RWPE2 (cell line): ENCODE measurements around the gene POLR1B.

Experiments used
- ATAC-seq: fragments of 200-7000 bp; cut with Tn5 transposase; 3 replicates; pipeline ENCODE4 v1.9.1; 2021; ENCODE audit warnings: low read depth
- DNase-seq: peaks from one replicate; pipeline ENCODE4 v3.0.0-alpha.2; 2020; ENCODE audit warnings: low spot score
- H3K27ac ChIP-seq: fragments of 450-650 bp; 2 replicates; pipeline ENCODE4 v1.5.1; 2017; ENCODE audit warnings: mild to moderate bottlenecking; ENCODE audit not compliant: poor library complexity, severe bottlenecking
- H3K27me3 ChIP-seq: fragments of 250-450 bp; sonication (Bioruptor Pico); 2 replicates; pipeline ENCODE4 v1.5.1; 2021; ENCODE audit warnings: mild to moderate bottlenecking, moderate library complexity; ENCODE audit not compliant: insufficient read depth, poor library complexity, severe bottlenecking
- H3K36me3 ChIP-seq: fragments of 250-450 bp; sonication (Bioruptor Pico); 2 replicates; pipeline ENCODE4 v1.5.1; 2020; ENCODE audit warnings: low read depth, mild to moderate bottlenecking, moderate library complexity
- H3K4me1 ChIP-seq: fragments of 250-450 bp; sonication (Bioruptor Pico); 2 replicates; pipeline ENCODE4 v1.5.1; 2021; ENCODE audit warnings: mild to moderate bottlenecking, moderate library complexity; ENCODE audit not compliant: insufficient read depth, poor library complexity, severe bottlenecking
- H3K4me3 ChIP-seq: fragments of 250-450 bp; sonication (Bioruptor Pico); 2 replicates; pipeline ENCODE4 v1.5.1; 2021; ENCODE audit warnings: mild to moderate bottlenecking, moderate library complexity; ENCODE audit not compliant: severe bottlenecking
- H3K9me3 ChIP-seq: fragments of 250-450 bp; sonication (Bioruptor Pico); 2 replicates; pipeline ENCODE4 v1.5.1; 2021; ENCODE audit warnings: mild to moderate bottlenecking, moderate library complexity; ENCODE audit not compliant: severe bottlenecking
- CTCF ChIP-seq: fragments of 450-650 bp; IDR thresholded peaks from one replicate; pipeline ENCODE4 v1.5.1; 2017; ENCODE audit warnings: mild to moderate bottlenecking, moderate library complexity; ENCODE audit not compliant: poor library complexity, severe bottlenecking

POLR1B gene

DNA sequence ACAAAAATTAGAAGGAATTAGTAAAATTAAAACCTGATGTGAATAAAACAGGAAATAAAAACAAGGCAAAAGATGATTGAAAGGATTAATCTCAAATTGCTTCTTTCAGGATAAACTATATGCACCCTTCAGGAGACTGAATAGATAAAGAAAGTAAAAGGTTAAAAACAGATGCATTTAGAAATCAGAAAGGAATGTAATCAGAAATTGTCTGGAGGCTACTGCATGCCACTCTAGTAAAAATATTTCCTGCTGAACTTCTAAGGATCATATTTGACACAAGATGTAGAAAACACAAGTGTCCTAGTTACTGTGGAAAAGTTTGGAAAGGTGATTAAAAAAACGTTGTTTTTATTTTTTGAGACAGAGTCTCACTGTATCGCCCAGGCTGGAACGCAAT is 58.4 kb downstream of the POLR1B start:
- TF ChIP-seq CTCF, result no peak
- peaks cover 14% of the 10 kb centered on the region for H3K4me1 ChIP-seq
- no peak overlapping the region for H3K4me3 ChIP-seq
- ATAC-seq (no peak), DNase-seq (no peak)
- no peaks in the 10 kb centered on the region for H3K27me3 ChIP-seq
- H3K27ac ChIP-seq, result no peak overlapping the region
- H3K36me3 ChIP-seq, result no peaks in the 10 kb centered on the region
- no peaks in the 10 kb centered on the region for H3K9me3 ChIP-seq

DNA sequence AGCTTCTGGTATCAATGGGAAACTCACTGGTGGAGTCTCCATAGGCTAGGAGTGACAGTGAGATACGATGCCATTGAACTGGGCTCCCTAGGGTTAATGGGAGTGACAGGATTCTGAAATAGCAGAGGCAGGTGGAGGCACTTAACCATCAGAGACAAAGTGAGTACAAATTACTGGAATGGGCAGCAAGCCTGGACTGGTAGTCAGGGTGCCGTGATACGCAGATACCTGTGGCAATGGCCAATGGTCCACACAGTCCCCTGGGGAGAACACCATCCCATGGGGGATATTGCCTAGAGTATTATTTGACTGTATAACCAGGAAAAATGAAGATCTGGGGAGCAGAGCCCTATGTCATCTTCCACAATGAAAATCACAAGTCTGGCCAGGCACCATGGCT is 59.5 kb downstream of the POLR1B start:
- DNase-seq, result no peak
- Histone ChIP-seq H3K27ac (no peak overlapping the region), H3K4me1 (peaks cover 14% of the 10 kb centered on the region), H3K27me3 (no peaks in the 10 kb centered on the region), H3K4me3 (no peak overlapping the region), H3K36me3 (no peaks in the 10 kb centered on the region), H3K9me3 (no peaks in the 10 kb centered on the region)
- no peak for TF ChIP-seq CTCF
- ATAC-seq, result no peak

DNA sequence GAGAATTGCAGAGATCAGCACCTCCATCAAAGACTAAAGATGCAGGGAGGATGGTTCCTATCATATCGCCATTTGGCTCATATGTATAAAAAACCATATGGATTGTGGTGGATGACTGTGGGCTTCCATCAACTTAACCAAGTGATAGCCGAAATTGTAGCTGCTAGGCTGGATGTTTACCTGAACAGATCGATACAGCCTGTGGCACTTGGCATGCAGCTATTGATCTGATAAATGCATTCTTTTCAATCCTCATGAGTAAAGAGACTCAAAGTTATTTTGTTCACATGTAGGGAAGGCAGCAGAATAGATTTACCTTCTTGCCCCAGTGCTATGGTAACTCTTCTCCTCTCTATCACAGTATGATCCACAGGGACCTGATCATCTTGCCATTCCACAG is 60.7 kb downstream of the POLR1B start:
- no peaks in the 10 kb centered on the region for H3K36me3 ChIP-seq
- TF ChIP-seq CTCF, result no peak
- no peak overlapping the region for H3K4me3 ChIP-seq
- peaks cover 14% of the 10 kb centered on the region for H3K4me1 ChIP-seq
- no peaks in the 10 kb centered on the region for H3K9me3 ChIP-seq
- ATAC-seq, result no peak
- no peak for DNase-seq
- no peak overlapping the region for H3K27ac ChIP-seq
- H3K27me3 ChIP-seq, result no peaks in the 10 kb centered on the region

GRCh38 chr2:112603731-112604130 is 61.5 kb downstream of the POLR1B start:
- no peak for TF ChIP-seq CTCF
- H3K27ac ChIP-seq, result no peak overlapping the region
- H3K9me3 ChIP-seq, result no peaks in the 10 kb centered on the region
- ATAC-seq (no peak), DNase-seq (no peak)
- H3K4me1 ChIP-seq, result peaks cover 14% of the 10 kb centered on the region
- no peaks in the 10 kb centered on the region for H3K27me3 ChIP-seq
- no peak overlapping the region for H3K4me3 ChIP-seq
- H3K36me3 ChIP-seq, result no peaks in the 10 kb centered on the region

GRCh38 chr2:112604952-112605351 is 62.7 kb downstream of the POLR1B start:
- ATAC-seq, result no peak
- no peaks in the 10 kb centered on the region for H3K9me3 ChIP-seq

More at GRCh38 chr2:112604952-112605351, 62.7 kb downstream of the POLR1B start:
- H3K27ac ChIP-seq, result no peak overlapping the region
- no peaks in the 10 kb centered on the region for H3K27me3 ChIP-seq
- peaks cover 10% of the 10 kb centered on the region for H3K4me1 ChIP-seq
- no peaks in the 10 kb centered on the region for H3K36me3 ChIP-seq
- no peak for TF ChIP-seq CTCF
- no peak for DNase-seq
- no peak overlapping the region for H3K4me3 ChIP-seq
